GM19239 (cell line): Measurements from ENCODE around the gene EML2.
"Not testable (repeated sequence)": the region's sequence is repeated elsewhere in the genome, so short reads cannot be mapped to it uniquely, and the experiment has no call there.

ENCODE experiments used
- DNase-seq: peaks from one replicate; pipeline ENCODE4 v3.0.0; 2011; ENCODE audit warnings: low spot score; ENCODE audit not compliant: insufficient read length
- FAIRE-seq: peaks from 2 replicates; lab custom pipeline; 2011; peaks lifted over from hg19 to GRCh38; lab: Jason Lieb, UNC

The EML2 gene

GRCh38 chr19:45638930-45639729, at the start of gene EML2:
EML2 (minus strand) TSS chr19:45639397; CDS start chr19:45639376, 21 bp downstream.
- no peak for DNase-seq

GRCh38 chr19:45687599-45687998, 48.4 kb upstream of the EML2 start:
- DNase-seq (no peak), FAIRE-seq (no peak)

More at GRCh38 chr19:45638930-45639729, at the start of gene EML2:
- peak; percentile 51 for FAIRE-seq

- DNase-seq, FAIRE-seq: not testable (repeated sequence)
Measured at GRCh38 chr19:45685045-45685444, 45.8 kb upstream of the EML2 start.

GRCh38 chr19:45682908-45683307, 43.7 kb upstream of the EML2 start:
- DNase-seq: no peak
- no peak for FAIRE-seq

- FAIRE-seq (no peak), DNase-seq (no peak)
Measured at GRCh38 chr19:45682117-45682516, 42.9 kb upstream of the EML2 start.

- peak; percentile 76 for DNase-seq
- FAIRE-seq: peak; percentile 88
Measured at GRCh38 chr19:45681391-45682015, 42.3 kb upstream of the EML2 start.

GRCh38 chr19:45677351-45678230, 38.4 kb upstream of the EML2 start:
- peak; percentile 93 for FAIRE-seq
- peak; percentile 80 for DNase-seq

- DNase-seq: no peak
- FAIRE-seq: peak; percentile 37
Measured at GRCh38 chr19:45676851-45677263, 37.7 kb upstream of the EML2 start.

GRCh38 chr19:45674946-45675345, 35.7 kb upstream of the EML2 start:
- FAIRE-seq: no peak

GRCh38 chr19:45670670-45671453, 31.7 kb upstream of the EML2 start:
- peak; percentile 79 for DNase-seq
- peak; percentile 97 for FAIRE-seq

More at GRCh38 chr19:45674946-45675345, 35.7 kb upstream of the EML2 start:
- no peak for DNase-seq

GRCh38 chr19:45668342-45668871, 29.2 kb upstream of the EML2 start:
- no peak for FAIRE-seq
- no peak for DNase-seq

- DNase-seq (no peak), FAIRE-seq (no peak)
Measured at GRCh38 chr19:45667620-45668341, 28.6 kb upstream of the EML2 start, which contains the start of gene GIPR. GIPR (plus strand) TSS chr19:45668221; CDS start chr19:45669521, 1,300 bp downstream.

- no peak for FAIRE-seq
Measured at GRCh38 chr19:45664575-45664974, 25.4 kb upstream of the EML2 start.

GRCh38 chr19:45663800-45664199, 24.6 kb upstream of the EML2 start:
- no peak for DNase-seq
- no peak for FAIRE-seq

More at GRCh38 chr19:45664575-45664974, 25.4 kb upstream of the EML2 start:
- no peak for DNase-seq

- DNase-seq (no peak), FAIRE-seq (no peak)
Measured at GRCh38 chr19:45660636-45661035, 21.4 kb upstream of the EML2 start.

- FAIRE-seq: no peak
- DNase-seq: no peak
Measured at GRCh38 chr19:45659096-45659729, 20.0 kb upstream of the EML2 start.

- DNase-seq (no peak), FAIRE-seq (no peak)
Measured at GRCh38 chr19:45657520-45658167, 18.4 kb upstream of the EML2 start.

- FAIRE-seq (no peak), DNase-seq (no peak)
Measured at GRCh38 chr19:45655073-45655472, 15.9 kb upstream of the EML2 start.
